SU-DHL-6 (cell line): Measurements from ENCODE around the gene CLPX.

ENCODE experiments used
- CTCF ChIP-seq: fragments of 200-600 bp; sonication (generic); IDR thresholded peaks from one replicate; pipeline ENCODE4 v1.5.1; 2017; ENCODE audit warnings: antibody characterized with exemption, mild to moderate bottlenecking, low read length, moderate library complexity; ENCODE audit not compliant: insufficient read depth, poor library complexity, severe bottlenecking
- EZH2phosphoT487 ChIP-seq: fragments of 200-600 bp; sonication (generic), shearing (Covaris generic); conservative IDR thresholded peaks from 2 replicates; pipeline ENCODE4 v1.6.1; 2018; ENCODE audit warnings: mild to moderate bottlenecking, antibody characterized with exemption, low read length, moderate library complexity, mixed read lengths

GRCh38 chr15:65198571-65198970 is 13.4 kb upstream of the CLPX start:
- TF ChIP-seq CTCF, result no peak
- no peak for TF ChIP-seq EZH2phosphoT487
